NT2/D1 (cell line): ENCODE results near the gene PRRT2.

Source experiments
- SUZ12 ChIP-seq: IDR thresholded peaks from 2 replicates; pipeline ENCODE4 v1.6.1; 2011; ENCODE audit not compliant: insufficient read length, insufficient read depth; ENCODE audit errors: extremely low read depth
- YY1 ChIP-seq: IDR thresholded peaks from 2 replicates; pipeline ENCODE4 v1.6.1; 2011; ENCODE audit not compliant: insufficient read length, insufficient read depth
- ZNF274 ChIP-seq: IDR thresholded peaks from 2 replicates; pipeline ENCODE4 v1.6.1; 2011; ENCODE audit warnings: mild to moderate bottlenecking, low read depth, low read length

GRCh38 chr16:29831490-29831889 lies 19.5 kb downstream of the PRRT2 start:
- TF ChIP-seq YY1 (no peak), SUZ12 (no peak), ZNF274 (no peak)
